Neural cell (in vitro differentiated cells): ENCODE results near the gene LAMB2. TPM values are rescaled to one million over a fixed set of nuclear protein-coding genes. Genes with fewer than 3 reads are reported as not detected.

Experiments
- H2AFZ ChIP-seq: fragments of 200-600, 300-800 bp; sonication (generic), shearing (Covaris generic); 2 replicates; pipeline ENCODE4 v1.6.0; 2014; ENCODE audit warnings: low read depth, mild to moderate bottlenecking, antibody characterized with exemption, low read length, moderate library complexity
- H3F3A ChIP-seq: fragments of 200-600 bp; shearing (Covaris generic); 2 replicates; pipeline ENCODE4 v1.6.1; 2016; ENCODE audit warnings: mild to moderate bottlenecking, moderate library complexity, mixed read lengths, antibody characterized with exemption, low read length; ENCODE audit not compliant: insufficient read depth, poor library complexity, severe bottlenecking
- H3K27ac ChIP-seq: fragments of 200-600, 300-800 bp; sonication (generic), shearing (Covaris generic); 2 replicates; pipeline ENCODE4 v1.5.1; 2014; ENCODE audit warnings: mild to moderate bottlenecking, low read length, moderate library complexity
- H3K27me3 ChIP-seq: fragments of 300-800, 200-600 bp; sonication (generic), shearing (Covaris generic); 2 replicates; pipeline ENCODE4 v1.6.0; 2014; ENCODE audit warnings: mild to moderate bottlenecking, low read depth, low read length, moderate library complexity; ENCODE audit not compliant: insufficient read depth
- H3K36me3 ChIP-seq: fragments of 300-800, 200-600 bp; sonication (generic), shearing (Covaris generic); 2 replicates; pipeline ENCODE4 v1.5.1; 2014; ENCODE audit warnings: mild to moderate bottlenecking, antibody characterized with exemption, low read length, moderate library complexity; ENCODE audit not compliant: insufficient read depth
- H3K4me2 ChIP-seq: fragments of 300-800, 200-600 bp; sonication (generic), shearing (Covaris generic); 2 replicates; pipeline ENCODE4 v1.6.0; 2014; ENCODE audit warnings: mild to moderate bottlenecking, low read length
- H3K4me3 ChIP-seq: fragments of 300-800, 200-600 bp; sonication (generic), shearing (Covaris generic); 2 replicates; pipeline ENCODE4 v1.5.1; 2014; ENCODE audit warnings: mild to moderate bottlenecking, low read length, moderate library complexity
- H3K79me2 ChIP-seq: fragments of 200-600 bp; shearing (Covaris generic); replicated peaks from 2 replicates; pipeline ENCODE4 v1.6.0; 2014; ENCODE audit warnings: mild to moderate bottlenecking, low read length, moderate library complexity; ENCODE audit not compliant: insufficient read depth
- H3K9ac ChIP-seq: fragments of 300-800, 200-600 bp; sonication (generic), shearing (Covaris generic); 2 replicates; pipeline ENCODE4 v1.6.1; 2016; ENCODE audit warnings: mild to moderate bottlenecking, low read length, mixed read lengths
- H3K9me2 ChIP-seq: fragments of 200-600 bp; shearing (Covaris generic); 2 replicates; pipeline ENCODE4 v1.6.1; 2016; ENCODE audit warnings: mild to moderate bottlenecking, low read length, mixed read lengths; ENCODE audit not compliant: insufficient read depth
- H3K9me3 ChIP-seq: fragments of 200-600, 300-800 bp; sonication (generic), shearing (Covaris generic); 2 replicates; pipeline ENCODE4 v1.6.1; 2016; ENCODE audit warnings: mild to moderate bottlenecking, mixed run types, low read length, moderate library complexity, mixed read lengths
- H4K20me1 ChIP-seq: fragments of 200-600 bp; shearing (Covaris generic); 2 replicates; pipeline ENCODE4 v1.6.1; 2016; ENCODE audit warnings: mild to moderate bottlenecking, mixed run types; ENCODE audit not compliant: insufficient read depth
- CTCF ChIP-seq: fragments of 450-650 bp; IDR thresholded peaks from 2 replicates; pipeline ENCODE4 v1.5.1; 2014; ENCODE audit warnings: antibody characterized with exemption, mild to moderate bottlenecking, moderate library complexity; ENCODE audit not compliant: poor library complexity, severe bottlenecking
- EP300 ChIP-seq: fragments of 450-650 bp; conservative IDR thresholded peaks from 2 replicates; pipeline ENCODE4 v1.6.1; 2014; ENCODE audit warnings: antibody characterized with exemption, mild to moderate bottlenecking, moderate library complexity; ENCODE audit not compliant: poor library complexity, severe bottlenecking
- EZH2 ChIP-seq: fragments of 200-600, 300-800 bp; shearing (Covaris generic), sonication (generic); IDR thresholded peaks from 2 replicates; pipeline ENCODE4 v1.6.1; 2014; ENCODE audit warnings: antibody characterized with exemption, low read length, borderline replicate concordance, mild to moderate bottlenecking; ENCODE audit not compliant: insufficient read depth, poor library complexity, severe bottlenecking
- MXI1 ChIP-seq: fragments of 450-650 bp; conservative IDR thresholded peaks from 2 replicates; pipeline ENCODE4 v1.6.1; 2014; ENCODE audit warnings: antibody characterized with exemption, mild to moderate bottlenecking; ENCODE audit not compliant: poor library complexity, severe bottlenecking
- POLR2AphosphoS5 ChIP-seq: IDR thresholded peaks from 2 replicates; pipeline ENCODE4 v1.6.1; 2012
- RAD21 ChIP-seq: fragments of 450-650 bp; conservative IDR thresholded peaks from 2 replicates; pipeline ENCODE4 v1.6.1; 2014; ENCODE audit warnings: antibody characterized with exemption, mild to moderate bottlenecking, moderate library complexity
- REST ChIP-seq: IDR thresholded peaks from 2 replicates; pipeline ENCODE4 v1.6.1; 2012; ENCODE audit warnings: borderline replicate concordance
- SMC3 ChIP-seq: fragments of 450-650 bp; conservative IDR thresholded peaks from 2 replicates; pipeline ENCODE4 v1.6.1; 2014; ENCODE audit warnings: antibody characterized with exemption, mild to moderate bottlenecking, moderate library complexity; ENCODE audit not compliant: poor library complexity
- TAF1 ChIP-seq: IDR thresholded peaks from 2 replicates; pipeline ENCODE4 v1.6.1; 2012; ENCODE audit warnings: low read depth
- polyA plus RNA-seq: library from polyadenylated mRNA; depleted of rRNA; stranded (reverse); fragments of >200 nt; gene quantifications from 2 replicates; pipeline ENCODE4 v1.2.3, GENCODE V29; 2014

The LAMB2 gene
- polyA plus RNA-seq, 1 donor from 2014 or later: 15.9 TPM

- Histone ChIP-seq H3K4me3 (no peak overlapping the region), H3K79me2 (no peaks in the 10 kb centered on the region), H3K27ac (no peak overlapping the region), H3K9me2 (no peaks in the 10 kb centered on the region), H3F3A (no peaks in the 10 kb centered on the region), H3K9ac (no peak overlapping the region), H3K27me3 (no peaks in the 10 kb centered on the region), H2AFZ (no peak overlapping the region), H3K4me2 (no peak overlapping the region), H3K9me3 (no peaks in the 10 kb centered on the region), H3K36me3 (no peaks in the 10 kb centered on the region), H4K20me1 (no peaks in the 10 kb centered on the region)
- no peak for TF ChIP-seq EZH2
- TF ChIP-seq EP300: no peak
- no peak for TF ChIP-seq MXI1
- TF ChIP-seq REST: no peak
- TF ChIP-seq TAF1: no peak
- TF ChIP-seq SMC3: no peak
- no peak for TF ChIP-seq POLR2AphosphoS5
- no peak for TF ChIP-seq RAD21
- TF ChIP-seq CTCF: no peak
Observed at GRCh38 chr3:49131576-49131975, 1.3 kb downstream of the LAMB2 start.

- H3K9me3 ChIP-seq: no peaks in the 10 kb centered on the region
- H3K9me2 ChIP-seq: no peaks in the 10 kb centered on the region
- H3K36me3 ChIP-seq: no peaks in the 10 kb centered on the region
- H2AFZ ChIP-seq: no peak overlapping the region
- no peak overlapping the region for H3K9ac ChIP-seq
- TF ChIP-seq REST: no peak
- TF ChIP-seq MXI1: no peak
- no peak for TF ChIP-seq SMC3
- no peak for TF ChIP-seq TAF1
- no peak for TF ChIP-seq RAD21
- no peak for TF ChIP-seq POLR2AphosphoS5
- TF ChIP-seq CTCF: no peak
- no peak for TF ChIP-seq EZH2
- TF ChIP-seq EP300: no peak
- H3F3A ChIP-seq: no peaks in the 10 kb centered on the region
- H3K27me3 ChIP-seq: no peaks in the 10 kb centered on the region
- H4K20me1 ChIP-seq: no peaks in the 10 kb centered on the region
- H3K4me3 ChIP-seq: no peak overlapping the region
- no peaks in the 10 kb centered on the region for H3K79me2 ChIP-seq
- no peak overlapping the region for H3K27ac ChIP-seq
- H3K4me2 ChIP-seq: no peak overlapping the region
Observed at GRCh38 chr3:49131040-49131439, 1.8 kb downstream of the LAMB2 start.
